ENCODE results near the gene RLBP1. TPM values are rescaled to one million over a fixed set of nuclear protein-coding genes. Genes with fewer than 3 reads are reported as not detected.
A peak's percentile ranks its signal among the peaks of the same experiment; 100 is the strongest.

The RLBP1 gene
- total RNA-seq, 1 donor from 2014 or later: not detected

GRCh38 chr15:89205991-89206585 lies 15.3 kb downstream of the RLBP1 start:
- Mint-ChIP-seq H3K27me3 (peaks cover 5% of the 10 kb centered on the region), H3K9me3 (ENCODE audit: low read depth) (no peaks in the 10 kb centered on the region), H3K36me3 (ENCODE audit: insufficient read depth) (peaks cover 1% of the 10 kb centered on the region), H3K27ac (no peak overlapping the region), H3K4me1 (ENCODE audit: low read depth) (peaks cover 2% of the 10 kb centered on the region), H3K4me3 (ENCODE audit: low read depth) (no peak overlapping the region)
- no peak for DNase-seq (ENCODE audit: low spot score, unreplicated experiment)
- TF ChIP-seq CTCF (IDR thresholded peaks at IDR 0.05; ENCODE audit: unreplicated experiment): no peak

GRCh38 chr15:89203705-89204273 lies 17.6 kb downstream of the RLBP1 start:
- TF ChIP-seq CTCF (IDR thresholded peaks at IDR 0.05; ENCODE audit: unreplicated experiment): no peak
- H3K36me3 Mint-ChIP-seq (ENCODE audit: insufficient read depth): peaks cover 1% of the 10 kb centered on the region
- H3K27ac Mint-ChIP-seq: no peak overlapping the region
- H3K4me1 Mint-ChIP-seq (ENCODE audit: low read depth): peaks cover 19% of the 10 kb centered on the region
- H3K4me3 Mint-ChIP-seq (ENCODE audit: low read depth): no peak overlapping the region
- no peaks in the 10 kb centered on the region for H3K9me3 Mint-ChIP-seq (ENCODE audit: low read depth)
- peaks cover 5% of the 10 kb centered on the region for H3K27me3 Mint-ChIP-seq
- DNase-seq (ENCODE audit: low spot score, unreplicated experiment): no peak

- peaks cover 1% of the 10 kb centered on the region for H3K36me3 Mint-ChIP-seq (ENCODE audit: insufficient read depth)
- H3K4me3 Mint-ChIP-seq (ENCODE audit: low read depth): no peak overlapping the region
- no peak for DNase-seq (ENCODE audit: low spot score, unreplicated experiment)
- H3K9me3 Mint-ChIP-seq (ENCODE audit: low read depth): no peaks in the 10 kb centered on the region
- TF ChIP-seq CTCF (IDR thresholded peaks at IDR 0.05; ENCODE audit: unreplicated experiment): no peak
- peaks cover 36% of the 10 kb centered on the region for H3K4me1 Mint-ChIP-seq (ENCODE audit: low read depth)
- H3K27me3 Mint-ChIP-seq: no peaks in the 10 kb centered on the region
- H3K27ac Mint-ChIP-seq: no peak overlapping the region
Observed at GRCh38 chr15:89201465-89202005, 19.8 kb downstream of the RLBP1 start.

GRCh38 chr15:89200182-89200581 lies 21.2 kb downstream of the RLBP1 start:
- no peak for TF ChIP-seq CTCF (IDR thresholded peaks at IDR 0.05; ENCODE audit: unreplicated experiment)
- Mint-ChIP-seq H3K27ac (peak overlapping the region; percentile 73), H3K4me3 (ENCODE audit: low read depth) (no peak overlapping the region), H3K27me3 (no peaks in the 10 kb centered on the region), H3K4me1 (ENCODE audit: low read depth) (peaks cover 38% of the 10 kb centered on the region), H3K36me3 (ENCODE audit: insufficient read depth) (peaks cover 3% of the 10 kb centered on the region), H3K9me3 (ENCODE audit: low read depth) (no peaks in the 10 kb centered on the region)
- no peak for DNase-seq (ENCODE audit: low spot score, unreplicated experiment)

- H3K27me3 Mint-ChIP-seq: no peaks in the 10 kb centered on the region
Observed at GRCh38 chr15:89199746-89200145, 21.6 kb downstream of the RLBP1 start.

More at GRCh38 chr15:89199746-89200145, 21.6 kb downstream of the RLBP1 start:
- no peak for DNase-seq (ENCODE audit: low spot score, unreplicated experiment)
- Mint-ChIP-seq H3K4me3 (ENCODE audit: low read depth) (no peak overlapping the region), H3K4me1 (ENCODE audit: low read depth) (peaks cover 38% of the 10 kb centered on the region), H3K27ac (peak overlapping the region; percentile 95), H3K36me3 (ENCODE audit: insufficient read depth) (peaks cover 3% of the 10 kb centered on the region), H3K9me3 (ENCODE audit: low read depth) (no peaks in the 10 kb centered on the region)
- no peak for TF ChIP-seq CTCF (IDR thresholded peaks at IDR 0.05; ENCODE audit: unreplicated experiment)

Data from progenitor cell of endocrine pancreas (in vitro differentiated cells).